ENCODE measurements around the gene CNTNAP5. TPM values are rescaled to one million over a fixed set of nuclear protein-coding genes. Genes with fewer than 3 reads are reported as not detected.
"Not testable (repeated sequence)": the region's sequence is repeated elsewhere in the genome, so short reads cannot be mapped to it uniquely, and the experiment has no call there.

CNTNAP5 gene
- polyA plus RNA-seq, 1 donor = 2.2 TPM

DNA sequence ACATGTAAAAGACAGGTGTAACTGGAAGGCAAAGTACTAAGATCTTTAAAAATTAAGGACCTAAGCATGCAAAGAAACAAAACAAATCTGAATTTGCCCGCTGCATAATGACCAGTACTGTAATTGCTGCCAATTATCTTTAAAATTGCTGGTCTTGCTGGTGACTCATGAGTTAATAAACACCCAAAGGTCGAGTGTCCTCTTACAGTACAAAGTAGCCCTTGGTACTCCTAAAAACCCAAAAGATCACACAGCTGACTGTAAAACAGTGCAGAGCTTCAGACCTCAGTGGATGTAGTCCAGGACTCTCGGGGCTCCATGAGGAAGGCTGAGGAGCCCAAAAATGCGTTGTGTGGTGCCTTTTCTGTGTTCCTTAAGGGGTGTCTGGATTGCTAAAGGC lies 308.7 kb downstream of the CNTNAP5 start:
- H3K27me3 ChIP-seq (ENCODE audit: control insufficient read depth, insufficient read depth, low read length) = no peaks in the 10 kb centered on the region
- DNase-seq = no peak
- H3K9me3 ChIP-seq (ENCODE audit: control insufficient read depth, low read depth, low read length) = no peaks in the 10 kb centered on the region
- no peak overlapping the region for H3K4me3 ChIP-seq (ENCODE audit: low read length)
- no peaks in the 10 kb centered on the region for H3K4me1 ChIP-seq (ENCODE audit: control insufficient read depth, insufficient read depth, low read length)
- no peaks in the 10 kb centered on the region for H3K36me3 ChIP-seq (ENCODE audit: control insufficient read depth, insufficient read depth, low read length)
- 71% methylated on average over 1 of the region's 4 CpGs for WGBS (ENCODE audit: insufficient coverage, low lambda C conversion rate)
- no peak overlapping the region for H3K27ac ChIP-seq (ENCODE audit: low read length)

DNA sequence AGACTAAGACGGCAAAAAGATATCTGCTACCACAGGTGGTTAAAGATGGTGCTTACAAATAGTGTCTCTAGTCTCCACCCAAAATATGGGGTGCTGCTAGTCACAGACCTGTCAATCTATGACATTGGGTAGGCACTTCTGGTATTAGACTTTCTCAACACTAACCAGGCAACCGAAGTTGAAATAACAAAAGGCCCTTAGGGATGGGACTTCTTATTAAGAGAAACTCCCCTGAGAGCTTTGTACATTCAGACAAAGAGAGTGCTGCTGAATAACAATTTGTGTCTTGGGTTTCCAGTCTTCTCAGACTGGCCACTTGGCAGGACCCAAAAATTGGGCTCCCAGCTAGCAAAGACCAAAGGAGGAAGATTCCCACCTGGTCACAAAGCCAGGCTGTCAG lies 310.0 kb downstream of the CNTNAP5 start:
- DNase-seq = no peak
- WGBS (ENCODE audit: insufficient coverage, low lambda C conversion rate) = 100% methylated on average over 1 of the region's 2 CpGs
- Histone ChIP-seq H3K4me1 (ENCODE audit: control insufficient read depth, insufficient read depth, low read length) (no peaks in the 10 kb centered on the region), H3K27me3 (ENCODE audit: control insufficient read depth, insufficient read depth, low read length) (no peaks in the 10 kb centered on the region), H3K4me3 (ENCODE audit: low read length) (no peak overlapping the region), H3K27ac (ENCODE audit: low read length) (no peak overlapping the region), H3K9me3 (ENCODE audit: control insufficient read depth, low read depth, low read length) (no peaks in the 10 kb centered on the region), H3K36me3 (ENCODE audit: control insufficient read depth, insufficient read depth, low read length) (no peaks in the 10 kb centered on the region)

DNA sequence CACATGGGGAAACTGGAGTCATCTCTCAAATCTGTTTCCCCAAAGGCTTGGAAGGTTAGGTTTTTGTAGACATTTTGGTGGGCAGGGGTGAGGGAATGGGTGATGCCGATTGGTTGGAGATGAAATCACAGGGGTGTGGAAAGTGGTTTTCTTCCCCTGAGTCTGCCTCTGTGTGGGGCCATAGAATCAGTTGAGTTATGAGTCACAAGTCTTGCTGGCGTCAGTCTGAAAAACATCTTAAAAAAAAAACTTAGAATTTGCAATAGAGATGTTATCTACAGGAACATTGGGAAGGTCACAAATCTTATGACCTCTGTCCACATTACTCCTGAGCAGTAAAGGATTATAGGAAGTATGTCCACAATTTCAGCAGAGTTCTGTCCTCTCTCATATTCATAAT lies 314.6 kb downstream of the CNTNAP5 start:
- WGBS (ENCODE audit: insufficient coverage, low lambda C conversion rate) = 86% methylated on average over 1 of the region's 2 CpGs
- no peaks in the 10 kb centered on the region for H3K36me3 ChIP-seq (ENCODE audit: control insufficient read depth, insufficient read depth, low read length)

DNA sequence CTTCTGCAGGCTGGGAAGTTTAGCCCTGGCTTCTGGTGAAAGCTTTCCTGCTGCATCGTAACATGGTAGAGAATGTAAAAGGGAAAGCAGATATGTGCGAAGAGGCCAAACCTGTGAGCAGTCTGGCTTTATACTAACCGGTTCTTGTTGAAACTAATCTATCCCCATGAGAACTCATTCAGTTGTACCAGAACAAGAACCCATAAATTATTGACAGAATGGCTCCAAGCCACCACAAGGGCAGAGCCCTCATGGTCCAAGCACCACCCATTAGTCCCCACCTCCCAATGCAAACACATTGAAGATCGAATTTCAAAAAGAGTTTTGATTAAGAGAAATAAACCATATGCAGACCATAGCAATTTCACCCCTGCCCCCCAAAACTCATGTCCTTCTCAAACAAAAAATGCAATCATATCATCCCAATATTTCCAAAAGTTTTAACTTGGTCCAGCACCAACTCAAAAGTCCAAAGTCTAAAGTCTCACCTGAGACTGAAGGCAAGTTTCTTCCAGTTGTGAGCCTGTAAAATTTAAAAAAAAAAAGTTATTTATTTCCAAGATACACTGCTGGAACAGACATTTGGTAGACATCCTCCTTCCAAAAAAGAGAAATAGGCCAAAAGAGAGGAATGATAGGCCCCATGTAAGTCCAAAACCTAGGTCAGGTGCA lies 318.9 kb downstream of the CNTNAP5 start:
- Histone ChIP-seq H3K4me3 (ENCODE audit: low read length) (no peak overlapping the region), H3K27ac (ENCODE audit: low read length) (no peak overlapping the region), H3K36me3 (ENCODE audit: control insufficient read depth, insufficient read depth, low read length) (no peaks in the 10 kb centered on the region), H3K9me3 (ENCODE audit: control insufficient read depth, low read depth, low read length) (no peaks in the 10 kb centered on the region), H3K27me3 (ENCODE audit: control insufficient read depth, insufficient read depth, low read length) (no peaks in the 10 kb centered on the region), H3K4me1 (ENCODE audit: control insufficient read depth, insufficient read depth, low read length) (no peaks in the 10 kb centered on the region)
- WGBS (ENCODE audit: insufficient coverage, low lambda C conversion rate) = no CpG with 5 or more reads among the region's 4 CpGs
- DNase-seq = no peak

More for the DNA sequence above, 314.6 kb downstream of the CNTNAP5 start:
- Histone ChIP-seq H3K4me1 (ENCODE audit: control insufficient read depth, insufficient read depth, low read length) (no peaks in the 10 kb centered on the region), H3K27me3 (ENCODE audit: control insufficient read depth, insufficient read depth, low read length) (no peaks in the 10 kb centered on the region), H3K27ac (ENCODE audit: low read length) (no peak overlapping the region), H3K9me3 (ENCODE audit: control insufficient read depth, low read depth, low read length) (no peaks in the 10 kb centered on the region), H3K4me3 (ENCODE audit: low read length) (no peak overlapping the region)
- DNase-seq = no peak

DNA sequence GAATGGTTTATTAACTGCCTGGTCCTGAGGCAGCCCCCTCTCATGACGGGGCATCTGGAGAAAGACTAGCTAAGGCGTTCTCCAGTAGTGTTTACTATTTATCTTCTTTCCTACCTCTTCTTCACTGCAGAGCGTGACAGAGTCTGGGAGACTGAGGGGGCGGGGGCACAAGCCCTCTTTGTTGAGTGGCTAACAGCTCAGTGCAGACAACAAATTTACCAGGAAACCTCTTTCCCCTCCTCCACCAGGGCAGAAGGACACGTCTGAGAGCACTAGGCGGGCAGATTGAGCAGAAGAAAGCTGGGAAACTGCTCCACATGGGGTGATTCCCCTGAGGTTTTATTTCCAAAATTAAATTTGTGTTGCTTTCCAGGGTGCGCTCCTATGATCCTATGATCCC lies 322.1 kb downstream of the CNTNAP5 start:
- Histone ChIP-seq H3K9me3 (ENCODE audit: control insufficient read depth, low read depth, low read length) (no peaks in the 10 kb centered on the region), H3K36me3 (ENCODE audit: control insufficient read depth, insufficient read depth, low read length) (no peaks in the 10 kb centered on the region), H3K4me3 (ENCODE audit: low read length) (no peak overlapping the region), H3K4me1 (ENCODE audit: control insufficient read depth, insufficient read depth, low read length) (no peaks in the 10 kb centered on the region), H3K27me3 (ENCODE audit: control insufficient read depth, insufficient read depth, low read length) (no peaks in the 10 kb centered on the region), H3K27ac (ENCODE audit: low read length) (no peak overlapping the region)
- DNase-seq = no peak
- no CpG with 5 or more reads among the region's 7 CpGs for WGBS (ENCODE audit: insufficient coverage, low lambda C conversion rate)

DNA sequence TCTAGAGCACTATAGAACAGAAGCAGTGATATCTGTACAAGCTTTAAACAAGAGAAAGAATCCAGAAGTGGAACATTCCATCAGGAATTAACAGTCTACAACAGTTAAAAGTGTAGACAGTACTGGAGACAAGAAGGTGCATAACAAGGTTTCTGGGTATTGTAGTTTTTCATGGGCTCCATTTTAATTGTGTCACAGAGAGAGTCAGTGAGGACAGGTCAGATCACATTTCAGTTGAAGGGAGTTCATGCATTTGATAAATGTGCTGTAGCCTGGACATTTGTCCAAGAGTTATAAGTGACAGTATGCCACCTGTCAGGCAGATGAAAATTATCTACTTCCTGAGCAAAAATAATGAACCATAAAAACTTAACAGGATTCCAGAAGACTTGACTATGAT lies 328.6 kb downstream of the CNTNAP5 start:
- Histone ChIP-seq H3K36me3 (ENCODE audit: control insufficient read depth, insufficient read depth, low read length) (no peaks in the 10 kb centered on the region), H3K4me3 (ENCODE audit: low read length) (no peak overlapping the region), H3K9me3 (ENCODE audit: control insufficient read depth, low read depth, low read length) (no peaks in the 10 kb centered on the region), H3K4me1 (ENCODE audit: control insufficient read depth, insufficient read depth, low read length) (no peaks in the 10 kb centered on the region), H3K27me3 (ENCODE audit: control insufficient read depth, insufficient read depth, low read length) (no peaks in the 10 kb centered on the region), H3K27ac (ENCODE audit: low read length) (no peak overlapping the region)
- no peak for DNase-seq

DNA sequence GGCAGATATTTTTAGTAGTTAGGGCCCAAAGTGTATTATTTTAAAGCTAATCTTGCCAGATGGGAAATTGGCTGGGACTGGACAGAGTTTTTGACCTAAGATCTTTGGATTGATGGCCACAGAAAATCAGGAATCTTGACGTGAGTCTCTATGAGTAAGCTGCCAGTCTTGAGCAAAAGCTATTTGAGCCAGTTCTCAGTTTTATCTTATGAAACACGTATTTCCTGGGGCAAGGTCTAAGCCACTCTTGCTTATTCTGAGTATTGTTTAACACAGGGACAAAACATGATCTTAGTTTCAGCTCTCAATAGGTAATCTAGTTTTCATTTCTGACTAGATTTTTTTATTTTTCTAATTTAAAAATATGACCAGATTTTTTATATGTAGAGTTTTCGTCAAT lies 329.4 kb downstream of the CNTNAP5 start:
- Histone ChIP-seq H3K9me3 (ENCODE audit: control insufficient read depth, low read depth, low read length) (no peaks in the 10 kb centered on the region), H3K27me3 (ENCODE audit: control insufficient read depth, insufficient read depth, low read length) (no peaks in the 10 kb centered on the region), H3K4me1 (ENCODE audit: control insufficient read depth, insufficient read depth, low read length) (no peaks in the 10 kb centered on the region), H3K27ac (ENCODE audit: low read length) (no peak overlapping the region), H3K4me3 (ENCODE audit: low read length) (no peak overlapping the region), H3K36me3 (ENCODE audit: control insufficient read depth, insufficient read depth, low read length) (no peaks in the 10 kb centered on the region)
- DNase-seq = peak; percentile 27 to 61
- WGBS (ENCODE audit: insufficient coverage, low lambda C conversion rate) = no CpG with 5 or more reads among the region's 3 CpGs

DNA sequence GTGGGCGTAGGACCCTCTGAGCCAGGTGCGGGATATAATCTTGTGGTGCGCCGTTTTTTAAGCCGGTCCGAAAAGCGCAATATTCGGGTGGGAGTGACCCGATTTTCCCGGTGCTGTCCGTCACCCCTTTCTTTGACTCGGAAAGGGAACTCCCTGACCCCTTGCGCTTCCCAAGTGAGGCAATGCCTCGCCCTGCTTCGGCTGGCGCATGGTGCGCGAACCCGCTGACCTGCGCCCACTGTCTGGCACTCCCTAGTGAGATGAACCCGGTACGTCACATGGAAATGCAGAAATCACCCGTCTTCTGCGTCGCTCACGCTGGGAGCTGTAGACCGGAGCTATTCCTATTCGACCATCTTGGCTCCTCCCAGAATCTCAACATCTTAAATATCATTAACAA lies 336.9 kb downstream of the CNTNAP5 start:
- H3K27ac ChIP-seq (ENCODE audit: low read length); H3K36me3 ChIP-seq (ENCODE audit: control insufficient read depth, insufficient read depth, low read length); H3K4me1 ChIP-seq (ENCODE audit: control insufficient read depth, insufficient read depth, low read length); DNase-seq; H3K9me3 ChIP-seq (ENCODE audit: control insufficient read depth, low read depth, low read length); H3K4me3 ChIP-seq (ENCODE audit: low read length); H3K27me3 ChIP-seq (ENCODE audit: control insufficient read depth, insufficient read depth, low read length): not testable (repeated sequence)
- no CpG with 5 or more reads among the region's 28 CpGs for WGBS (ENCODE audit: insufficient coverage, low lambda C conversion rate)

DNA sequence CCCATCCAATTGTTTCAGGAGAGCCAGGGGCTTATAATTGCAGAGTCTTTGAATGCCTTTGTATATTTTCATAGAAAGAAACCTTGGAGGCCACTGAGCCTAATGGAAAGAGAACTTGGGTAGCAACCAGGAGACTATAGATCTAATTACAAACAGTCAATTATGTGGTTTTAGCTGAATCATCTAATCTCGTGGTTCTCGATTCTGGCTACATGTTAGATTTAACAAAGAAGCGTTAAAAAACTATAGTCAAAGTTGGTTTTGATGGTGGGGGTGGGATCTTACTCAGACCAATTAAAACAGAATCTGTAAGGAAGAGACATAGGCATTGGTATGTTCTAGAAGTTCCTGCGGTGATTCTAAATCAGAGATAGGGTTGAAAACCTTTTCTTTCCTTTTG lies 344.1 kb downstream of the CNTNAP5 start:
- DNase-seq = no peak

DNA sequence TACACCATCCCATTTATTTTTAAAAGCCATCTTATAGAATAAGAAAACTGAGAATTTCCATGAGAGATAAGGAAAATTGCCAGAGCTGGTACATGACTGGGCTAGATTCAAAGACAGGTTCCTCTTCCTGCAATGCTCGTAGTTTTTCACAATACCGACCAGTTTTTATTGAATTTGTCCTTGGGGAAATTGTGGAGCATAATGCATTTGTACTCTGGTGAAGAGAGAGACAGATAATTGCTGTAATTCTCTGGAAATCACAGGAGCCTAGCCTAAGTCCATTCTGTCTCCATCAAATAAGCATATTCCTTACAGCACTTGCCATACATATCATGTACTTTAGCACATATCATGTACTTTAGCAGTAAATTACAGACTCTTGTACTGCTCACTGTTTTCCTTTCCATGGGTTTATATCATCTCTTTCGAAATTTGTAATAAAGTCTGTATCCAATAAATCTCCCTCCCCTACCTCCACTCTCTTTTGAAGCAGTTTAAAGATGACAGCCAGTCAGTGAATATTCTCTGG lies 355.2 kb downstream of the CNTNAP5 start:
- Histone ChIP-seq H3K4me3 (ENCODE audit: low read length) (no peak overlapping the region), H3K9me3 (ENCODE audit: control insufficient read depth, low read depth, low read length) (no peaks in the 10 kb centered on the region), H3K27me3 (ENCODE audit: control insufficient read depth, insufficient read depth, low read length) (no peaks in the 10 kb centered on the region), H3K36me3 (ENCODE audit: control insufficient read depth, insufficient read depth, low read length) (no peaks in the 10 kb centered on the region), H3K4me1 (ENCODE audit: control insufficient read depth, insufficient read depth, low read length) (no peaks in the 10 kb centered on the region), H3K27ac (ENCODE audit: low read length) (no peak overlapping the region)
- WGBS (ENCODE audit: insufficient coverage, low lambda C conversion rate) = no CpG with 5 or more reads among the region's 3 CpGs
- DNase-seq = no peak

More for the DNA sequence above, 344.1 kb downstream of the CNTNAP5 start:
- no peaks in the 10 kb centered on the region for H3K36me3 ChIP-seq (ENCODE audit: control insufficient read depth, insufficient read depth, low read length)
- no peaks in the 10 kb centered on the region for H3K4me1 ChIP-seq (ENCODE audit: control insufficient read depth, insufficient read depth, low read length)
- H3K27me3 ChIP-seq (ENCODE audit: control insufficient read depth, insufficient read depth, low read length) = no peaks in the 10 kb centered on the region
- no peak overlapping the region for H3K27ac ChIP-seq (ENCODE audit: low read length)
- H3K9me3 ChIP-seq (ENCODE audit: control insufficient read depth, low read depth, low read length) = no peaks in the 10 kb centered on the region
- WGBS (ENCODE audit: insufficient coverage, low lambda C conversion rate) = 100% methylated on average over 1 of the region's 4 CpGs
- H3K4me3 ChIP-seq (ENCODE audit: low read length) = no peak overlapping the region

DNA sequence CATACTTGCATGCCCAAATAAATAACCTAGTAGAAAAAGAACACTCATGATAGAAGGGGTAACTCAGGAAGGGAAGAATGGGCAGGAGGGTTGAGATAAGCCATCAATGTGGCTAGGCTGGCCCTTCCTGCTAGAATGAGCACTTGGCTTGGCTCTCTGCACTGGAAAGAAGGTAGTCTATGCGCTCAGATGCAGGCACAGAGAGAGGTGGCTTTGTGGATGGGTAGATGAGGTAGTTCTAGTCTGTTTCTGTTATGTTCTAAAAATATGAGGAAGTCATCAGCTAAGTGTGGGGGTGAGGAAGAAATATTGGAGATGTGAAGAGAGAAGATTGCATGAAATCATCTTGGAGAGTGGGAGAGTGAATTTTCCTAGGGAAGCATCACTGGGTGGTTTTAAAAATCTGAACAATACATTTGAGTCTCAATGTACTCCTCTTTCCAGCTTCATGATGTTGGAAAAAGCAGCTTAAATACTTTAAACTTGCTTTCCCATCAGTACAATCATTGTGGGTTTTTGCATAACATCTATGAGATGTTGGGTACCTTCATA lies 357.1 kb downstream of the CNTNAP5 start:
- Histone ChIP-seq H3K36me3 (ENCODE audit: control insufficient read depth, insufficient read depth, low read length) (no peaks in the 10 kb centered on the region), H3K27ac (ENCODE audit: low read length) (no peak overlapping the region), H3K4me1 (ENCODE audit: control insufficient read depth, insufficient read depth, low read length) (no peaks in the 10 kb centered on the region), H3K9me3 (ENCODE audit: control insufficient read depth, low read depth, low read length) (no peaks in the 10 kb centered on the region), H3K4me3 (ENCODE audit: low read length) (no peak overlapping the region), H3K27me3 (ENCODE audit: control insufficient read depth, insufficient read depth, low read length) (no peaks in the 10 kb centered on the region)
- DNase-seq = no peak
- no CpG with 5 or more reads among the region's 1 CpG for WGBS (ENCODE audit: insufficient coverage, low lambda C conversion rate)
